Osteocyte (in vitro differentiated cells): ENCODE results near the gene PDZD2. TPM values are rescaled to one million over a fixed set of nuclear protein-coding genes. Genes with fewer than 3 reads are reported as not detected.

ENCODE experiments used
- DNase-seq: peaks from one replicate; pipeline ENCODE4 v3.0.0; 2021; ENCODE audit warnings: mixed read lengths; ENCODE audit not compliant: unreplicated experiment; ENCODE audit errors: extremely low spot score
- H3K27ac Mint-ChIP-seq: one replicate; pipeline ENCODE4 v1.8.0; 2021; ENCODE audit warnings: mild to moderate bottlenecking, mixed read lengths; ENCODE audit not compliant: unreplicated experiment
- H3K27me3 Mint-ChIP-seq: one replicate; pipeline ENCODE4 v1.8.0; 2021; ENCODE audit warnings: mixed read lengths; ENCODE audit not compliant: unreplicated experiment
- H3K36me3 Mint-ChIP-seq: one replicate; pipeline ENCODE4 v1.8.0; 2021; ENCODE audit warnings: mixed read lengths; ENCODE audit not compliant: unreplicated experiment
- H3K4me1 Mint-ChIP-seq: one replicate; pipeline ENCODE4 v1.8.0; 2021; ENCODE audit warnings: mixed read lengths; ENCODE audit not compliant: unreplicated experiment
- H3K4me3 Mint-ChIP-seq: one replicate; pipeline ENCODE4 v1.8.0; 2021; ENCODE audit warnings: mild to moderate bottlenecking, moderate library complexity, mixed read lengths; ENCODE audit not compliant: unreplicated experiment
- H3K9me3 Mint-ChIP-seq: one replicate; pipeline ENCODE4 v1.8.0; 2021; ENCODE audit warnings: mixed read lengths; ENCODE audit not compliant: unreplicated experiment
- CTCF ChIP-seq: fragments of 200-600 bp; sonication (generic); IDR thresholded peaks from 2 replicates; pipeline ENCODE4 v1.5.0; 2021; ENCODE audit warnings: antibody characterized with exemption, mild to moderate bottlenecking, moderate library complexity
- microRNA-seq: library from miRNA; unstranded; fragments of <30 nt; microRNA quantifications from one replicate; pipeline ENCODE4 v1.1.0, GENCODE V29; 2020; ENCODE audit not compliant: unreplicated experiment
- total RNA-seq: library from RNA; stranded (reverse); gene quantifications from 2 replicates; pipeline ENCODE4 v1.2.1, GENCODE V29; 2021

The PDZD2 gene
- total RNA-seq, 1 donor from 2014 or later = 2.3 TPM

GRCh38 chr5:32156635-32157034 lies 517.7 kb downstream of the PDZD2 start:
- H3K4me3 Mint-ChIP-seq = no peak overlapping the region
- no peaks in the 10 kb centered on the region for H3K27me3 Mint-ChIP-seq
- no peak for DNase-seq
- peaks cover 28% of the 10 kb centered on the region for H3K4me1 Mint-ChIP-seq
- no peaks in the 10 kb centered on the region for H3K9me3 Mint-ChIP-seq
- no peak overlapping the region for H3K27ac Mint-ChIP-seq
- peaks cover 8% of the 10 kb centered on the region for H3K36me3 Mint-ChIP-seq
- TF ChIP-seq CTCF = no peak

DNA sequence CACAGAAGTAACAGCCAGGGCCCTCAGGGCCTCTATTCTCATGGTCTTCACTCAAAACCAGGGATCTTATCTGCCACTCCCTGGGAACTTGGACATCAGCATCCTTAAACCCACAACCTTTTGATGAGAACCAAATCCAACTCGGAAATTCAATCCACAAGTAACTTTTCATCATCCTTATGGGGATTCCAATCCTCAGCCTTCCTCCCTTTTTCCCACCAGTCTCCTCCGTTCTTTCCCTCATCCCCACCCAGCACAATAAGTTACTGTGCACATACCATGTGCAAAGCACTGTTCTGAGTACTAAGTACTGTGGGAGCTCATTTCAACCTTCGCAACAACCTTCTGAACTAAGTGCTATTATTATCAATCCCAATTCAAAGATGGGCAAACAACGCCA lies 518.1 kb downstream of the PDZD2 start:
- no peak for TF ChIP-seq CTCF
- Mint-ChIP-seq H3K27ac (no peak overlapping the region), H3K9me3 (no peaks in the 10 kb centered on the region), H3K4me3 (no peak overlapping the region), H3K27me3 (no peaks in the 10 kb centered on the region), H3K36me3 (peaks cover 6% of the 10 kb centered on the region), H3K4me1 (peaks cover 26% of the 10 kb centered on the region)
- no peak for DNase-seq

DNA sequence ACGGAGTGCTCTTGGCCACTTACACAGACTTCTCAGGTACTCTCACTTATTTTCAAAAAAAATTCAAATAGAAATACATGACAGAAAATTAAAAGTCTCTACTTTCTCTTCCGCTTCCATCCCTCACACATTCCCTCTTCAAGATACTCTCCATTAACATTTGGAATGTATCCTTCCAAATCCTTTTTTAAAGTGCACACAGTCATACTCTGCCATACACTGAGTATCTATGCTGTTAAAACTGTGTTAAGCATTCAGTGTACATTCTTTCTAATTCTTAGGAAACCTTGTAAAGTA lies 519.7 kb downstream of the PDZD2 start:
- peaks cover 16% of the 10 kb centered on the region for H3K4me1 Mint-ChIP-seq
- H3K4me3 Mint-ChIP-seq = no peak overlapping the region
- no peak for DNase-seq
- no peak overlapping the region for H3K27ac Mint-ChIP-seq
- H3K9me3 Mint-ChIP-seq = no peaks in the 10 kb centered on the region
- no peak for TF ChIP-seq CTCF
- H3K36me3 Mint-ChIP-seq = peaks cover 6% of the 10 kb centered on the region
- H3K27me3 Mint-ChIP-seq = no peaks in the 10 kb centered on the region

GRCh38 chr5:32159328-32160072 lies 520.6 kb downstream of the PDZD2 start:
- Mint-ChIP-seq H3K27me3 (no peaks in the 10 kb centered on the region), H3K4me3 (no peak overlapping the region), H3K4me1 (peaks cover 14% of the 10 kb centered on the region), H3K36me3 (peaks cover 6% of the 10 kb centered on the region), H3K27ac (no peak overlapping the region), H3K9me3 (no peaks in the 10 kb centered on the region)
- TF ChIP-seq CTCF = no peak
- DNase-seq = no peak

GRCh38 chr5:32160228-32160627 lies 521.3 kb downstream of the PDZD2 start:
- Mint-ChIP-seq H3K27me3 (no peaks in the 10 kb centered on the region), H3K36me3 (peaks cover 6% of the 10 kb centered on the region), H3K4me1 (peaks cover 12% of the 10 kb centered on the region), H3K9me3 (no peaks in the 10 kb centered on the region), H3K4me3 (no peak overlapping the region), H3K27ac (no peak overlapping the region)
- TF ChIP-seq CTCF = no peak
- no peak for DNase-seq

Small RNA genes lying within 50 kb of the gene (microRNA-seq; reads per million reads assigned to microRNA genes)
- not detected for gene MIR4279

Other genes starting within 250 kb of the PDZD2 start
- gene DROSHA, start 107.0 kb upstream of the PDZD2 start, total RNA-seq = 70.9 and 71.5 TPM in 2 replicates
- 24.1 and 27.9 TPM in 2 replicates for gene C5orf22, start 106.8 kb upstream of the PDZD2 start, total RNA-seq